Heart left ventricle (tissue), 16 donors: Measurements from ENCODE around the gene TNS3. TPM values are rescaled to one million over a fixed set of nuclear protein-coding genes. Genes with fewer than 3 reads are reported as not detected.

Experiments
- ATAC-seq, 4 donors: fragments of 200-7000 bp; cut with Tn5 transposase; one replicate each; pipeline ENCODE4 v1.9.1; 2020 to 2022; ENCODE audit warnings: moderate library complexity in 4 of 4, mild to moderate bottlenecking in 3 of 4, moderate number of reproducible peaks in 1 of 4
- DNase-seq, 5 donors: peaks; one replicate each; pipeline ENCODE4 v3.0.0-alpha.2; 2020
- H3K27ac ChIP-seq, 12 donors: fragments of 200-600 bp; sonication (generic) in 4 of 12; one replicate each; pipeline versions ENCODE4 v1.5.0 to v1.8.0; 2016 to 2022; ENCODE audit warnings: mild to moderate bottlenecking in 2 of 12
- H3K27me3 ChIP-seq, 9 donors: fragments of 200-600 bp; sonication (generic) in 2 of 9; one replicate each; pipeline versions ENCODE4 v1.5.1 to v1.8.0; 2016 to 2022; ENCODE audit warnings: mild to moderate bottlenecking in 3 of 9
- H3K36me3 ChIP-seq, 9 donors: fragments of 200-600 bp; sonication (generic) in 2 of 9; one replicate each; pipeline versions ENCODE4 v1.5.0 to v1.8.0; 2018 to 2022; ENCODE audit warnings: mild to moderate bottlenecking in 2 of 9
- H3K4me1 ChIP-seq, 12 donors: fragments of 200-600 bp; sonication (generic) in 4 of 12; one replicate each; pipeline versions ENCODE4 v1.5.0 to v1.8.0; 2016 to 2022; ENCODE audit warnings: mild to moderate bottlenecking in 3 of 12
- H3K4me3 ChIP-seq, 12 donors: fragments of 200-600 bp; sonication (generic) in 4 of 12; one replicate each; pipeline versions ENCODE4 v1.5.0 to v1.8.0; 2017 to 2022; ENCODE audit warnings: mild to moderate bottlenecking in 9 of 12, moderate library complexity in 4 of 12
- H3K9me3 ChIP-seq, 12 donors: fragments of 200-600 bp; sonication (generic) in 4 of 12; one replicate each; pipeline versions ENCODE4 v1.5.0 to v1.8.0; 2016 to 2022; ENCODE audit warnings: mild to moderate bottlenecking in 1 of 12
- CTCF ChIP-seq, 12 donors: fragments of 200-600 bp; sonication (generic) in 4 of 12; IDR thresholded peaks; one replicate each; pipeline versions ENCODE4 v1.5.0 to v1.8.0; 2018 to 2022; ENCODE audit warnings: antibody characterized with exemption in 12 of 12, mild to moderate bottlenecking in 5 of 12
- POLR2A ChIP-seq, 2 donors: fragments of 450-650 bp; IDR thresholded peaks; one replicate each; pipeline ENCODE4 v1.6.1; 2017; ENCODE audit warnings: antibody characterized with exemption in 2 of 2, mild to moderate bottlenecking in 2 of 2, moderate library complexity in 2 of 2
- WGBS, 4 donors: extraction: QIAGEN DNeasy Blood & Tissue Kit in 2 of 4; methylation state at CpG; one replicate each; pipeline versions ENCODE4 v1.1.5 to v1.1.7; 2013 to 2018; 5-methylcytosine and 5-hydroxymethylcytosine counted together
- intact Hi-C, 10 donors: fragments of 100-400 bp; cut with DNase I; formaldehyde crosslinking; loops; one replicate each; pipeline versions ENCODE4 v1.11.1 to v1.14.2; 2022
- polyA plus RNA-seq, 2 donors: library from polyadenylated mRNA; stranded (reverse); fragments of 200-250 nt; gene quantifications; one replicate each; pipeline ENCODE4 v1.2.3, GENCODE V29; 2013
- total RNA-seq, 9 donors: library from RNA; depleted of rRNA in 2 of 9; stranded (reverse); fragments of >200 nt in 2 of 9; fragmentation: NEBNext Ultra II Directional in 3 of 9; extraction: Animal tissue kit (Norgen Biotek cat#: 25700) in 3 of 9; gene quantifications; one replicate each; pipeline versions ENCODE4 v1.1.0 to v1.2.4, GENCODE V29; 2016 to 2023
- donor health status: ischemic (EF 13 %, LVEDD 7.1; RV severe dilation, severe dysfunction).
- donor health status: healthy with polysubstance abuse.
- donor health status: DM: no; HTN: yes; CAD: no.
- donor health status: DM: no; HTN: no; CAD: no.
- donor health status: ischemic (EF 25% LVEDD 6.9; RV normal size, moderate dysfunction).
- donor health status: ischemic (EF 25% LVEDD 5.7; RV mildly dilated, moderate dysfunction).
- donor health status: healthy.
- donor health status: DM: yes; HTN: yes; CAD: no.
- donor health status: ischemic (EF 35%, LVEDD 5.7; RV mildly dilated, moderate dysfunction).
- donor health status: nonischemic (EF 11% LVEDD 7.7; RV severe dilation, severe dysfunction).
- donor health status: DM: yes; HTN: yes; CAD: no.
- donor health status: PGD.
- donor health status: ischemic (EF 29% LVEDD 5.4; RV normal size, mild dysfunction).
- donor health status: nonischemic (EF 23%, LVEDD 6.1; RV moderate dilation, normal function).

TNS3 gene
- total and polyA plus RNA-seq, 11 donors, result 10.1 to 116 (median 32.7) TPM

- Histone ChIP-seq H3K4me3 (peak overlapping the region in 11 of 12 donors; percentile 4 to 53 (median 38)), H3K9me3 (no peaks in the 10 kb centered on the region), H3K36me3 (peaks cover 0 to 12% (median 0%) of the 10 kb centered on the region in 9 donors), H3K4me1 (peaks cover 0 to 57% (median 32%) of the 10 kb centered on the region in 12 donors), H3K27me3 (no peaks in the 10 kb centered on the region), H3K27ac (peak overlapping the region; percentile 58 to 89 (median 83))
- ATAC-seq, result peak in 2 of 4 donors; percentile 10 to 23
- WGBS, 4 donors, result 71 to 84% (median 75%) methylated on average over 3 of the region's 3 CpGs
- DNase-seq, result no peak
- no peak for TF ChIP-seq CTCF (IDR thresholded peaks at IDR 0.05)
- no peak for TF ChIP-seq POLR2A (IDR thresholded peaks at IDR 0.05)
- intact Hi-C loops, result loop anchor here in 3 of 10 donors (5.0 to 10.0 kb wide), 2 partner anchors 120 to 123 kb away; no protein-coding TSS in a partner anchor
Measured at GRCh38 chr7:47452295-47452694, 129.6 kb downstream of the TNS3 start.

- intact Hi-C loops, result loop anchor here in 3 of 10 donors (5.0 to 10.0 kb wide), 2 partner anchors 120 to 123 kb away; no protein-coding TSS in a partner anchor
- 78 to 98% (median 87%) methylated on average over 3 of the region's 3 CpGs for WGBS, 4 donors
- Histone ChIP-seq H3K27ac (peak overlapping the region in 9 of 12 donors; percentile 33 to 89 (median 84)), H3K9me3 (no peaks in the 10 kb centered on the region), H3K27me3 (no peaks in the 10 kb centered on the region), H3K4me3 (peak overlapping the region in 6 of 12 donors; percentile 4 to 53 (median 43)), H3K36me3 (peaks cover 0 to 12% (median 0%) of the 10 kb centered on the region in 9 donors), H3K4me1 (peaks cover 0 to 61% (median 33%) of the 10 kb centered on the region in 12 donors)
- DNase-seq, result no peak
- no peak for TF ChIP-seq POLR2A (IDR thresholded peaks at IDR 0.05)
- TF ChIP-seq CTCF (IDR thresholded peaks at IDR 0.05), result no peak
- no peak for ATAC-seq
Measured at GRCh38 chr7:47451851-47452205, 130.1 kb downstream of the TNS3 start.

- no peaks in the 10 kb centered on the region for H3K9me3 ChIP-seq
- no peak for TF ChIP-seq CTCF (IDR thresholded peaks at IDR 0.05)
- TF ChIP-seq POLR2A (IDR thresholded peaks at IDR 0.05), result no peak
- intact Hi-C loops, result loop anchor here in 5 of 10 donors (5.0 to 10.0 kb wide), 4 partner anchors 122 to 135 kb away; partner anchors contain the start of gene TNS3 (in 1 of the 5)
- H3K27me3 ChIP-seq, result no peaks in the 10 kb centered on the region
- ATAC-seq, result no peak
- H3K4me1 ChIP-seq, result peaks cover 0 to 63% (median 42%) of the 10 kb centered on the region in 12 donors
- H3K27ac ChIP-seq, result peak overlapping the region in 7 of 12 donors; percentile 2 to 87 (median 28)
- H3K4me3 ChIP-seq, result no peak overlapping the region
- DNase-seq, result no peak
- H3K36me3 ChIP-seq, result peaks cover 0 to 12% (median 0%) of the 10 kb centered on the region in 9 donors
- 87 to 92% (median 89%) methylated on average over 11 of the region's 11 CpGs for WGBS, 4 donors
Measured at GRCh38 chr7:47449810-47450590, 131.9 kb downstream of the TNS3 start.

- Histone ChIP-seq H3K9me3 (no peaks in the 10 kb centered on the region), H3K4me1 (peaks cover 0 to 61% (median 34%) of the 10 kb centered on the region in 12 donors), H3K36me3 (peaks cover 0 to 12% (median 0%) of the 10 kb centered on the region in 9 donors), H3K27ac (no peak overlapping the region), H3K4me3 (no peak overlapping the region), H3K27me3 (no peaks in the 10 kb centered on the region)
- intact Hi-C loops, result loop anchor here in 2 of 10 donors (5.0 to 10.0 kb wide), 2 partner anchors 128 to 136 kb away; partner anchors contain the start of gene TNS3 (in 1 of the 2)
- 94 to 96% (median 95%) methylated on average over 7 to 9 of the region's 9 CpGs for WGBS, 4 donors
- DNase-seq (no peak), ATAC-seq (no peak)
- TF ChIP-seq POLR2A (IDR thresholded peaks at IDR 0.05), result no peak
- TF ChIP-seq CTCF (IDR thresholded peaks at IDR 0.05), result no peak
Measured at GRCh38 chr7:47448971-47449370, 132.9 kb downstream of the TNS3 start.
